Motor neuron (in vitro differentiated cells): ENCODE results near the gene LHB. TPM values are rescaled to one million over a fixed set of nuclear protein-coding genes. Genes with fewer than 3 reads are reported as not detected.
"Not testable (repeated sequence)": the region's sequence is repeated elsewhere in the genome, so short reads cannot be mapped to it uniquely, and the experiment has no call there.

Source experiments
- ATAC-seq, 8 experiments: fragments of 200-7000 bp; cut with Tn5 transposase; replicated peaks in 6 of 8; 2 replicates each; pipeline ENCODE4 v1.8.0; 2021; ENCODE audit warnings: mild to moderate bottlenecking in 8 of 8, moderate library complexity in 8 of 8
- H3K27ac ChIP-seq, 2 donors: fragments of 250-450 bp; sonication (Bioruptor Pico); 2 replicates each; pipeline ENCODE4 v1.9.0; 2021; ENCODE audit warnings: antibody characterized with exemption in 2 of 2, mild to moderate bottlenecking in 2 of 2, moderate library complexity in 1 of 2
- H3K4me1 ChIP-seq, 2 donors: fragments of 250-450 bp; sonication (Bioruptor Pico); replicated peaks in 1 of 2; 2 replicates each; pipeline ENCODE4 v1.6.1; 2021; ENCODE audit warnings: antibody characterized with exemption in 2 of 2, mild to moderate bottlenecking in 2 of 2, moderate library complexity in 1 of 2
- H3K4me3 ChIP-seq, 5 donors: fragments of 250-450 bp; sonication (Bioruptor Pico); 2 replicates each; pipeline ENCODE4 v1.9.0; 2021; ENCODE audit warnings: antibody characterized with exemption in 5 of 5, mild to moderate bottlenecking in 5 of 5, moderate library complexity in 4 of 5
- WGBS, 10 experiments: fragments of 450-650 bp; shearing (Covaris generic); methylation state at CpG; one replicate each; pipeline ENCODE4 v1.0.0; 2022; 5-methylcytosine and 5-hydroxymethylcytosine counted together
- in situ Hi-C, 9 experiments: fragments of 400-800 bp; cut with MboI; loops; one replicate each; pipeline ENCODE4 v1.15.0; 2021; ENCODE audit warnings: low sequenced_read_pairs in 9 of 9, low pct_unique_long_range_greater_than_20kb in 2 of 9; ENCODE audit not compliant: unreplicated experiment in 9 of 9
- total RNA-seq, 8 experiments: library from RNA; unstranded; fragments of 300-600 nt; gene quantifications; 2 replicates each; pipeline versions ENCODE4 v1.2.3 to v1.2.4, GENCODE V29; 2022

Gene LHB
- 1 to 10 TPM in 4 of 8 experiments, under 1 TPM in 1, not detected in 3; 0.88 to 2.9 (median 1.3) TPM for total RNA-seq

- ATAC-seq, result peak in 2 of 8 experiments; percentile 0 to 2
- peaks cover 3 to 14% of the 10 kb centered on the region in 2 donors for H3K4me1 ChIP-seq
- in situ Hi-C loops, result no loop called here
- no peak within 1 kb of the TSS for H3K27ac ChIP-seq
- peak within 1 kb of the TSS; percentile 19 to 31 (median 21) for H3K4me3 ChIP-seq
- WGBS, 10 experiments, result 0 to 100% (median 0%) methylated on average over 1 of the region's 17 CpGs; no CpG with 5 or more reads in 7 of the 10 experiments
Measured at GRCh38 chr19:49017041-49017665, at the start of gene LHB. Gene LHB (minus strand): TSS chr19:49017091. CDS start chr19:49017081, 10 bp downstream.

DNA sequence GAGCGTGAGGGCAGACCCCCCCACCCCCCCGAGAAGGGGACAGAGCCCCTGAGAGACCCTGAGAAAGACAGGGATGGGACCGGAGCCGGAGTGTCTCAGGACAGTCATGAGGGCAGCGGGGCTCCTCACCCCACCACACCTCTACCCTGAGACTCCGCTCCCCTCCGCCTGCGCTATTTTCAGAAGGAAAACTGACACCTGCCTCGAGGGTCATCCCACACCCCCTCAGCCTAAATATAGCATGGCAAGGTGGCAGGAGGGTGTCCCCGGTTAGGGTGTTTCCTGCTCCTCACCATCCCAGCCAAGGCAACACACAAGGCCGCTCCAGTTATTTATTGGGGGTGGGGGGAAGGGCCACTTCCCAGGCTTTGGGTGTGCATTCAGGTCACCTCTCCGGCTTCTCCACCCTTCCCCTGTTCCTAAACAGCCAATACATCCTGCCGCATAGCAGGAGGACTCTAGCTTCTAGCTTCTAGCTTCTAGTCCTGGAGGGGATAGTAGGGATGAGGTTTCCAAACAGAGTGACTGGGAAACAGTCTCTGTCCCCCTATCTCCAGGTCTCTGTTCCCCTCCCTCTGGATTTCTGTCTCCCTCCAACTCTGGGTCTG lies 49.1 kb upstream of the LHB start:
- peaks cover 7 to 9% of the 10 kb centered on the region in 2 donors for H3K4me1 ChIP-seq

GRCh38 chr19:49064768-49065611 lies 48.1 kb upstream of the LHB start, which contains the start of gene NTF4:
Gene NTF4 (minus strand): TSS chr19:49064818. CDS start chr19:49061997, 2,821 bp downstream.
- WGBS, 10 experiments, result 0 to 14% methylated on average over 1 to 2 of the region's 53 CpGs; no CpG with 5 or more reads in 8 of the 10 experiments
- H3K4me1 ChIP-seq, result peaks cover 7 to 9% of the 10 kb centered on the region in 2 donors
- in situ Hi-C loops, result no loop called here
- no peak within 1 kb of the TSS for H3K27ac ChIP-seq
- peak; percentile 31 to 92 (median 90) for ATAC-seq
- peak within 1 kb of the TSS in 2 of 5 donors; percentile 5 to 18 for H3K4me3 ChIP-seq

More for the DNA sequence above, 49.1 kb upstream of the LHB start:
- H3K4me3 ChIP-seq, result no peak overlapping the region
- no peak overlapping the region for H3K27ac ChIP-seq
- ATAC-seq, result no peak
- 33 to 90% (median 40%) methylated on average over 1 to 5 of the region's 13 CpGs; no CpG with 5 or more reads in 5 of the 10 experiments for WGBS, 10 experiments
- in situ Hi-C loops, result no loop called here

DNA sequence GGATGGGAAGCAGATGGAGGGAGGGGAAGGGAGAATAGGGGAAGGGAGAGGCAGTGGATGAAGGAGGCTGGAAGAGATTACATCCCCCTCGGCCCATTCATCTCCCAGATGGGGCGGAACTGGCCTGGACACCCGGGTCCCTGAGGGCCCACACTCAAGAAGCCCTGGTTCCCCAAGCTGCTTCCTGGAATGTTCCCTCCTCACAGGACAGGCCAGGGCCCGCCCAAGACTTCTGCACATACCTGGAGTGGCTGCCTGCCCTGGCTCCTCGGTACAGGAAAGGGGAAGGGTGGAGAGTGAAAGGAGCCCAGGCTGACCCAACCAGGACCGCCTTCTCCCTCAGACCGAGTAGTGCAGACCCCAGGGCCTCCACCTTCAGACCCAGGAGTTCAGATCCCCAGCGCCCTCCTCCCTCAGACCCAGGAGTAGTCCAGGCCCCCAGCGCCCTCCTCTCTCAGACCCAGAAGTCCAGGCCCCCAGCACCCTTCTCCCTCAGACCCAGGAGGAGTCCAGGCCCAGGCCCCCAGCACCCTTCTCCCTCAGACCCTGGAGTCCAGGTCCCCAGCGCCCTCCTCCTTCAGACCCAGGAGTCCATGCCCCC lies 47.2 kb upstream of the LHB start:
- Histone ChIP-seq H3K27ac (no peak overlapping the region), H3K4me1 (peaks cover 7 to 9% of the 10 kb centered on the region in 2 donors), H3K4me3 (no peak overlapping the region)
- ATAC-seq, result peak in 2 of 8 experiments; percentile 1 to 2
- WGBS, 10 experiments, result 0 to 100% (median 52%) methylated on average over 1 to 3 of the region's 10 CpGs; no CpG with 5 or more reads in 6 of the 10 experiments
- in situ Hi-C loops, result no loop called here

DNA sequence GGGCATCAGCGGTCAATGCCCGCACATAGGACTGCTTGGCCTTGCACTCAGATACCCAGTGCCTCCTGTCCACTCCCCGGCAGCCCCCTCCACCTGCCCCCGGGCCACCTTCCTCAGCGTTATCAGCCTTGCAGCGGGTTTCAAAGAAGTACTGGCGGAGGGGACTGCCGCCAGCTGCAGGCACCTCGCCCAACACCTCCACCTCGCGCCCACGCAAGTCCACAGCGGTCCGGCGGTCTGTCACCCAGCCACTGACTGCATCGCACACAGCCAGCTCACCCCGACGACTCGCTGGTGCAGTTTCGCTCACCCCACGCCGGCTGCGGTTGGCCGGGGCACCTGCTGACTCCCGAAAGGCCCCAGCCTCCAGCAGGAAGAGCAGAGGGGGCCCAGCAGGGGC lies 44.6 kb upstream of the LHB start:
- no peak for ATAC-seq
- no peak overlapping the region for H3K4me3 ChIP-seq
- peaks cover 7 to 26% of the 10 kb centered on the region in 2 donors for H3K4me1 ChIP-seq
- 80 to 100% (median 100%) methylated on average over 1 to 2 of the region's 25 CpGs; no CpG with 5 or more reads in 7 of the 10 experiments for WGBS, 10 experiments
- H3K27ac ChIP-seq, result no peak overlapping the region
- in situ Hi-C loops, result no loop called here

- ATAC-seq, result no peak
- in situ Hi-C loops, result no loop called here
- no peak overlapping the region for H3K4me3 ChIP-seq
- peaks cover 7 to 30% of the 10 kb centered on the region in 2 donors for H3K4me1 ChIP-seq
- no CpG with 5 or more reads among the region's 2 CpGs for WGBS, 10 experiments
- H3K27ac ChIP-seq, result no peak overlapping the region
Measured at GRCh38 chr19:49061000-49061399, 44.1 kb upstream of the LHB start.

GRCh38 chr19:49059053-49059452 lies 42.2 kb upstream of the LHB start:
- no peak overlapping the region for H3K27ac ChIP-seq
- WGBS, 10 experiments, result 15 to 93% (median 73%) methylated on average over 1 to 7 of the region's 9 CpGs
- no peak overlapping the region for H3K4me3 ChIP-seq
- H3K4me1 ChIP-seq, result peaks cover 0 to 24% of the 10 kb centered on the region in 2 donors
- in situ Hi-C loops, result no loop called here
- no peak for ATAC-seq

DNA sequence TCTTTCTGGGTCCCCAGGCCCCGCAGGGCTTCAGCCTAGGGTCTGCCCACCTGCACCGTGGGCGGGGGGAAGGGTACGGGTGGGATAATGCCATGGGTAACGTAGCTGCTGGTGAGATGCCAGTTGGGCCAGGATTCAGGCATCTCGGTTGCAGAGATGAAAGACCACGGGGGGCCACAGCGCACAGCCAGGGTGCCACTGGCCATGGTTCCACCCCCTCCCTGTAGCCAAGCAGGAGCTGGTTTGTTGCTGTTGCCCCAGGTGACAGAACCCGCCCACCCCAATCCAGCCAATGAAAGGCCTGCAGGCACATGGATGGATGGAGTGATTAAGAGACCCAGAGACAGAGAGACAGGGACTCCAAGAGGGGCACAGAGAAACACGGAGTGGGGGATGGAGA lies 41.7 kb upstream of the LHB start:
- peak in 4 of 8 experiments; percentile 13 to 31 (median 21) for ATAC-seq
- H3K4me1 ChIP-seq, result peaks cover 0 to 24% of the 10 kb centered on the region in 2 donors
- WGBS, 10 experiments, result 20 to 60% (median 58%) methylated on average over 1 to 3 of the region's 10 CpGs; no CpG with 5 or more reads in 7 of the 10 experiments
- in situ Hi-C loops, result no loop called here
- H3K4me3 ChIP-seq, result no peak overlapping the region
- H3K27ac ChIP-seq, result no peak overlapping the region

DNA sequence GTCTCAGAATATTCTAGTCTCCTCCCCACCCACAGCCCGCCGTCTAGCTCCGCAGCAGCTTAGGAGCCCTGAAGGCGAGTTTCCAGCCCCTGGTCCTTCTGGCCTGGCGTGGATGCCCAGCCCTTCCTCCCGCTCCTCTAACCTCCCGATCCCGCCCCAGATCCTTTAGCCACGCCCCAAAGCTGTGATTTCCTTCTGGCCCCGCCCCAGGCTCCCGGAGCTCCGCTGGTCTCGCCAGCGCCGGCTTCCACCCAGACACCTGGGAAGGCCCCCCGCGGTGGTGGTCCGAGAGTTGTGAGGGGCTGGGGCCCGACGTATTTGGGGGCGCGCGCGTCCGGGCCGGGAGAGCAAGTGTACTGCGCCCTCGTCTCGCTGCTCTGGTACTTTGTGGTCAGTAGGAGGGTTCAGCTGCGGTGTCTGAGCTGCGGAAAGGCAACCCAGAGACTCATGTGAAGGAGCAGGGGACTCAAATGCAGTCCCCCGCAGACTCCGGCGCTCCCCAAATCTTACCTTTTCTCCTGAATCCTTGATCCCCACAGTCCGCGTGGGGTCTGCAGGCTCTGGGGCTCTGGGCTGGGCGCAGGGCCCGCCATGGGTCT lies 40.8 kb upstream of the LHB start, which contains the start of gene CGB7:
Gene CGB7 (minus strand): TSS at position 114 of the 599 bp plus-strand sequence. CDS start 2,374 bp downstream, outside the sequence.
- WGBS, 10 experiments, result 0% methylated on average over 4 of the region's 38 CpGs; no CpG with 5 or more reads in 9 of the 10 experiments
- Histone ChIP-seq H3K27ac (no peak within 1 kb of the TSS), H3K4me3 (peak within 1 kb of the TSS; percentile 2 to 31 (median 23)), H3K4me1 (peaks cover 0 to 24% of the 10 kb centered on the region in 2 donors)
- in situ Hi-C loops, result no loop called here
- peak; percentile 65 to 75 (median 70) for ATAC-seq

GRCh38 chr19:49056902-49057596 lies 40.2 kb upstream of the LHB start:
- H3K27ac ChIP-seq, ATAC-seq, in situ Hi-C loops: not testable (repeated sequence)
- Histone ChIP-seq H3K4me1 (peaks cover 0 to 24% of the 10 kb centered on the region in 2 donors), H3K4me3 (peak overlapping the region in 2 of 5 donors; percentile 29 to 31)
- 0 to 40% (median 14%) methylated on average over 1 to 10 of the region's 34 CpGs; no CpG with 5 or more reads in 5 of the 10 experiments for WGBS, 10 experiments

DNA sequence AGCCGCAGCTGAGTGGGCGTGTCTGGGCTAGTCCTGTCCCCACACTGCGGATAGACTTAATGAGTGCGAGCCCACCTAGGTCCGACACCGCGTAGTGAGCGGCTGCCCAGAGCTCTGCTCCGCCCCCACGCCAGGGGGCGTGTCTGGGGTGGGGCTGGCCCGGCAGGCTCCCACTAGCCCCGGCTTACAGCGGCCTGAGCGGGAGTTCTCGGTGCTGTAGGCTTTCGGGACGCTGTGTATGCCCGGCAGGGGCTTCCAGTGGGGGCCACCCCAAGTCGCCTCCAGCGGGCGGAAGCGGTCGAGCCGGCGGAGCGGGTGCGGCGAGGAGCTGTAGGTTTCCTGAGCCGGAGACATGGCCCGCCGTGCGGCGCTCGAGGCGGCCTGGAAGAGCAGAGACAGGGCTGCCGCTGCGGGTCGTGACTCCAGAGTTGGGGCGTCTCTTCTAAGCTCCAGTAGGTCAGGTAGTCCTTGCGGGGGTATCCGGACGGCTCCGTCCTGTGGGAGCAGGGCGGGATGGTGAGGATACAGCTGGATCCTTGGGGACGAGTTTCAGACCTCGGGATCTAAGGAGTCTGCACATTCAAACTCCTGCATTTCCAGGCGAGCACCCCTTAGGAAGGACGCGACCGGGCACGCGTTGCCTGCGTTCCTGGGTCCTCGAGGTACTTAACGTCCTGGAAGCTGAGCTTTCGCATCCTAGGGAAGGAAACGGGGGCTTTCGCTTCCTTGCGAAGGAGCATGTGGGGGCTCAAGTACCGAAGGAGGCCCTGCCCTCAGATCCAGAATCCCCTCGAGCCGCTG lies 39.4 kb upstream of the LHB start:
- in situ Hi-C loops, result no loop called here
- Histone ChIP-seq H3K4me1 (peaks cover 0 to 24% of the 10 kb centered on the region in 2 donors), H3K27ac (no peak overlapping the region), H3K4me3 (peak overlapping the region in 4 of 5 donors; percentile 6 to 31 (median 19))
- peak; percentile 75 to 90 (median 80) for ATAC-seq
- 0 to 4% (median 0%) methylated on average over 1 to 23 of the region's 63 CpGs; no CpG with 5 or more reads in 4 of the 10 experiments for WGBS, 10 experiments
